ENCODE results near the gene NPC1L1.

NPC1L1 gene

DNA sequence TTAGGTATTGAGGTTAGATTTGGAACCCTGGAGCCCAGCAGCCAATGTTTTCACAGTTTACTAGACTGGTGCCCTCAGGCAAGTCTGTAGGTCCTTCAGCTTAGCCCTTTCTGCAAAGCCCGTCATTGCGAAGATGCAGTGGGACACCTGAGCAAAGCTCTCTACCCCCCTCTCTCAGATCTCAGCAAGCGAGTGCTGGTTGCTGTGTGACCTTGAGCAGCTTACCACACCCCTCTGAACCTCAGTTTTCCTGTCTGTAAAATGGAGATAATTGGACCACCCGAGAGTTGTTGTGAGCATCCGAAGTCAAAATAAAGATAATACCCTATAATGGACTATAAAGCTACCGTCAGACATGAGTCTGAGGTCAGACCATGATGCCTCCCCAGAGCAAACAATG, 3.7 kb downstream of the NPC1L1 start:
- no peak for DNase-seq

GRCh38 chr7:44536090-44536489, 5.0 kb downstream of the NPC1L1 start:
- no peak for DNase-seq

DNA sequence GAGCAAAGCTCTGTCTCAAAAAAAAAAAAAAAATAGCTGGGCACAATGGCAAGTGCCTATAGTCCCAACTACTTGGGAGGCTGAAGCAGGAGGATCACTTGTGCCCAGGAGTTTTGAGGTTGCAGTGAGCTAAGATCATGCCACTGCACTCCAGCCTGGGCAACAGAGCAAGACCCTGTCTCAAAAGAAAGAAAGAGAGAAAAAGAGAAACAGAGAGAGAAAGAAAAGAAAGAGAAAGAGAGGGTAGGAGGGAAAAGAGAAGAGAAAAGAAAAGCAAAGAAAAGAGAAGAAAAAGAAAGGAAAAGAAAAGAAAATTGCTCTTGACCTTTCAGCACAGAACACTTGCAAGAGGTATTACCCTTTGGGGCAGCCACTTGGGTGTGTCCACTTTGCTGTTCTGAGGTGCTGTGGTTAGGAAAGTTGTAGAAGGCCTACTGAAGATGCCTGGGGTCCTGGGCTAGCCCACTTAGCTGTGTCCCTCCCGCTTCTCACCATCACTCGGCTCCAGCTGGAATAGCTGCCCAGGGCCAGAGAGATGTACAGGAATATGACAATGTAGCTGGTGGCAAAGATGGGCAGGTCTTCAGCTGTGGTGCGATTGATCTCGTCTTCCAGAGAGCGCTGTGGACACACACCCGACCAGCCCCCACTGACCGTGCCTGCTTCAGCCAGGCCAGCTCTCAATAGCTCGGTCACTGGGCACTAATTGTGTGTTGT, 5.6 kb downstream of the NPC1L1 start:
- DNase-seq, result no peak

DNA sequence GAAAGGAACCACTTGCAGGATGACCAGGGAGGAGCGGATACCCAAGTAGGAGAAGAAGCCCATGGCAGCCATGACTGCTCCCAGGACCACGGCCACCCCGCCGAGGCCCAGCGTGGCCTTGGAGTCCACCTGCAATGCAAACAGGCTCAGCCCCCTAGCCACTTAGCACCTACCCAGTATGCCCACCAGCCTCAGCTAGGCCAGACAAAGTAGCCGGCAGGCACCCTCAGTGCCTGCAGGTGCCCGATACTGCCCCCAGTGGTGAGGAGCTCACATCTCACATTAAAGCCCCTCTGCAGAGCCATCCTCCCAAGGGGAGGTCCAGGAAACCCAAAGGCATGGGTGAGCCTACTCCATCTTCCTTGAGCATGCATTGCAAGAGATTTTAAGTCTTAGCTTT, 6.6 kb downstream of the NPC1L1 start:
- peak; percentile 79 for DNase-seq

DNA sequence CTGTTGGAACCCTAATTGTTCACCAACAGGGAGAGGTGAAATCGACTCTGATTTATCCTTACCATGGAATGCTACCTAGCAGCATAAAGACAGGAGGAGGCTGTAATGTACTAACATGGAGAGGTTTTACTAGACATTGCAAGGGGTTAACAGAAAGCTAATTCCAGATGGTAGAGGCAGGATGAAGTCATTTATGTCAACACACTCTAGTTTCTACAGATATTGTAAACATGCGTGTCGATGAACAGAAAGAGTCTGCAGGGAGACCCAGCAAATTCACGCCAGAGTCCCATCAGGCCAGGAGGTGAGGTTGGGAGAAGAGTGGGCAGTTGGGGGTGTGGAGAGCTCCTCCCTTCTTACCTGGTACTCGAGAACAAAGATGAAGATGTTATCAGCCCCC, 7.0 kb downstream of the NPC1L1 start:
- no peak for DNase-seq

DNA sequence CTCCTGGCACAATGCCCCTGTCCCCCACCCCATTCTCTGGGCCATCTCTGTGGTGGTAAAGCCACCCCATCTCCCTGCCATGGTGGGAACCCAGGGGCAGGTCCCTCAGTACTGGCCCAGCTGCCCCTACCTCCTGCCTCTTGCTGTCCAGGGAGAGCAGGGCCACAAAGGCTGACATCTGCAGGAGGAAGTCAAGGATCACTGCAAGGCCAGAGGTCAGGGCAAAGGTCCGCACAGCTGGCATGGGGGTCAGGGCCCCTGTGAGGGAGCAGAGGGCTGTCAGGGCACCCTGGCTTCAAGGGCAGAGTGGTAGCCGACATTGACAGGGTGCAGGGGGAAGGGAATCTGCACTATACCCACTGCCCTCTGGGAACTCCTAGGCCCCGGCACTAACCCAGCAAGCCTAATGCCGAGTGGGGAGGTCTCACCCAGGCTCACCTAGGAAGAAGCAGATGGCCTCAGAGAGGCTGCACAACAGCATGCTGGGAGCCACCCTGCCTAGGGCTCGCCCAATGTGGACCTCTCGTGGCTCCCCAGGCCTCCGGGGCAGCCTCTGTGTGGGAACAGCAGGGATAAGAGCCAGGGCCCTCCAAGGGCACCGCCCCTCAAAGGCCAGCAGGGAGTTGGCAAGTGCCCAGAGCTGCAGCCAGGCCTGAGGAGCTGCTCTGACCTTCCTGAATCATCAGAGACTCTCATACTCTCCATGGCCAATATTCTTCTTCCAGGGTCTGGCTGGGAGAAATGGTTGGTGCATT, 7.7 kb downstream of the NPC1L1 start:
- DNase-seq, result no peak

- DNase-seq, result no peak
These were observed 9.4 kb downstream of the NPC1L1 start for GRCh38 chr7:44531421-44532380.

DNA sequence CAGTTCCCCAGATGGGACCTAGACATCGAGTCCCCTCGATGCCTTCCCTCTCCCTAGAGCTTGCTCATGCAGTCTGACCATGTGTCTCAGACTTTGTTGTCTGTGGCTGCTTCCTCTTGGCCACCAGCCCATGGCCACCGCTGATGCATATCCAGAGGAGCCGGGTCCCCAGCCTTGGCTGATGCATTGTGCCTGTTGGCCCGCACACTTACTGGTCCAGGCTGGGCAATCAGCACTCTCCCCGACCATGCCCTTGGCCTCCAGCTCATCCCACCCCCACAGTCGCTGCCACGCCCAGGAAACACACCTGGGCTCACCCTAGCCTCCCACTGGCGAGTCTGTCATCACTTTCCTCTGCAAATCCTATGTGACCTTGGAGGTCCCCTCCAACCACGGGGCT, 10.1 kb downstream of the NPC1L1 start:
- peak; percentile 42 for DNase-seq

DNA sequence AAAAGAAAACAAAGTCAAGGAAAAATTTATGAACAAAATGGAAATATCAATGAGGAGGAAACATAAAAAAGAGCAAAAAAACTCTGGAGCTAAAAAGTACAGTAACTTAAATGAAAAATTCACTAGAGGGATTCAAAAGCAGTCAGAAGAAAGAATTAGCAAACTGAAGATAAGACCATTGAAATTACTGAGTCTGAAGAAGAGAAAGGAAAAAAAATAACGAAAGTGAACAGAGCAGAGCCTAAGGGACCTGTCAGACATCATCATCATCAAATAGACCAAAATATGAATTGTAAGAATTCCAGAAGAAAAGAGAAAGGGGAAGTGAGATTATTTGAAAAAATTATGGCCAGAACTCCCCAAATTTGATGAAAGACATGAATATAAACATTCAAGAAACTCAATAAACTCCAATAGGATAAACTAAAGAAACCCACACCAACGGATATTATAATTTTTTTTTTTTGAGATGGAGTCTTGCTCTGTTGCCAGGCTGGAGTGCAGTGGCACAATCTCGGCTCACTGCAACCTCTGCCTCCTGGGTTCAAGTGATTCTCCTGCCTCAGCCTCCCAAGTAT, 16.2 kb downstream of the NPC1L1 start:
- DNase-seq, result no peak

GRCh38 chr7:44522315-44522714, 18.8 kb downstream of the NPC1L1 start:
- no peak for DNase-seq

DNA sequence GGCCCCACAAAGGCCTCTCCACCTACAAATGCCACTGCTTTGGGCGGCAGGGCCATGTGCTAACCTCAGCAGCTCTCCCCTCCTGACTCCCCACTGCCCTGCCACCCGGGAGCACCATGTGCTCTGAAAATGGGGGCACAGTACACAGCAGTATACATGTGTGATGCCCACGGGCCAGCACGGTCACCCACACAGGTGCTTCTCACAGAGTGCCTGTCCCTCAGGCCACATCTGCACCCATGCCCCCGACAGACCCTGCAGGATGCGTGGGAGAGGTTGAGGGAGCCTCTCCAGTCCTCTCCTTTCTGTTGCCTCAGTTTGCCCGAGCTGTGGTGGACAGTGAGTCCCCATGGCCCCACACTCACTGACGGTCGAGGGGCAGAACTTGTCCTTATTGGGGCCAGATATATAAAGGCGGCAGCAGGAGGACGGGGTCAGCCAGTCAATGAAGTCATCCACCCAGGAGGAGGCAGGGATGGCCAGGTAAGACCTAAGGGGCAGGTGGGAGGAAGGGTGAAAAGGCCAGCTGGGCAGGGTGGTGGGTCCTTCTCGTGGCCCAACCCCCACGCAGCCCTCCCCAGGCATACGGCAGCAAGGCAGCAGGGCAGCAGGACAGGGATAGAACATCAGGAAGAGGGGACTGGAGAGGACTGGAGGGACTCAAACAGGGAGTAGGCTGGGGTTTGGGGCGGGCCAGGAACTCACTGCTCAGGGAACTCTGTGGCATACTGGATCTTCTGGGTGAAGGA, 19.6 kb downstream of the NPC1L1 start:
- no peak for DNase-seq

DNA sequence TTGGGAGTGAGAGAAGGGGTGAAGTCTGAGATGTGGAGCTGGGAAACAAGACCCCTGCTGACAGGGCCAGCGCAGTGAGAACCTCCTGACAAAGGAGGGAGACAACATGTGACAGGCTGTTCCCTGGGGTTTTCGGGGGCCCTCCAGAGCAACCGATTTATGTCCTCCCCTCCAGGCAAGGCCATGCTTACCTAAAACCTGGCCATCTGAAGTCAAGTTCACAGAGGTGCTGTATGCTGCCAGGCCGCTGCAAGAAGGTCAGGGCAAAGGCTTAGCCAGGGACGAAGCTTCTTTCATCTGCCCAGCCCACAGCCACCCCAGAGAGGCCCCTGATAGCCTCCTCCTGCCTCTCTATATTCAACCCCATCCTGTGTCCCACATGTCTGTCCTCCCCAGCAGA, 20.6 kb downstream of the NPC1L1 start:
- DNase-seq, result no peak

DNA sequence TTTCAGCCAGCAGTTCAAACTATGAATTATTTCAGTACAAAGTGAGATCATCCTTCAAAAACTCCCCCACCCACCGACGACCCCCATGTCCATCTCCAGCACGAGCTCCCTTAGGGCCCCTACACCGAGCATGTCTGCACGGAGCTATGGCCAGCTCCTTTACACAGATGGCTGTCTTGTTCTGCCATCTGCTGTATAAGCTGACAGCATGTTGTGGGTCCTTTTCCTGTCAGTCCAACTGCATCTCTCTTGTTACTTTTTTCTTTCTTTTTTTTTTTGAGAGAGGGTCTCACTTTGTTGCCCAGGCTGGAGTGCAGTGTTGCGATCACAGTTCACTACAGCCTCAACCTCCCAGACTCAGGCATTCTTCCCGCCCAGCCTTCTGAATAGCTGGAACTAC, 21.6 kb downstream of the NPC1L1 start:
- no peak for DNase-seq

DNA sequence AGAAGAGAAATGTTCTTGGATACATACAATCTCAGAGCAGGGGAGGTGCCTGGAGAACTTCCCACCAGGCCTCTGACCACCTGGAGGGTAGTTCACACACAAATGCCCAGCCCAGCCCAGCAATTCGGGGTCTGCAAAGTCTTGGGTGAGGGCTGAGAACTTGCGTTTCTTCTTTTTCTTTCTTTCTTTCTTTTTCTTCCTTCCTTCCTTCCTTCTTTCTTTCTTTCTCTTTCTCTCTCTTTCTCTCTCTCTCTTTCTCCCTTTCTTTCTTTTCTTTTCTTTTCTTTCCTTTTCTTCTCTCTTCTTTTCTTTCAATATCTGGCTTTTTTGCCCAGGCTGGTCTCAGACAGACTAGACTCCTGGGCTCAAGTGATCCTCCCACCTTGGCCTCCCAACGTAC, 22.4 kb downstream of the NPC1L1 start:
- DNase-seq, result no peak

DNA sequence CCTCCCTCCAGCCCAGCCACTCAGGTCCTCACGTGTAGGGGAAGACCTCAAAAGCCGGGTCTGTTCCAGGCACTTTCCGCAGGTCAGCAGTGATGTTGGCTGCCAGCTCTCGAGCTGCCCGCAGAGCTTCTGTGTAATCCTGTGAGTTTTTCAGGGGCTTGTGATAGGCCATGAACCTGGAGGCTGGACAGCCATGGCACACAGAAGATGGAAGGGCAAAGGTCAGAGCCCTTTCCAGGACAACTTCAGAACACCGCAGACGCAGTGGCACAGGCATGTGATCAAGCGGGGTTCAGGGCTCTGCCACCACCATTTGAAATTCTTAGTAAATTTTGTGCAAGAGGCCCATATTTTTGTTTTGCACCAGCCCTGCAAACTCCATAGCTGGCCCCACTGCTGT, 24.0 kb downstream of the NPC1L1 start:
- no peak for DNase-seq

DNA sequence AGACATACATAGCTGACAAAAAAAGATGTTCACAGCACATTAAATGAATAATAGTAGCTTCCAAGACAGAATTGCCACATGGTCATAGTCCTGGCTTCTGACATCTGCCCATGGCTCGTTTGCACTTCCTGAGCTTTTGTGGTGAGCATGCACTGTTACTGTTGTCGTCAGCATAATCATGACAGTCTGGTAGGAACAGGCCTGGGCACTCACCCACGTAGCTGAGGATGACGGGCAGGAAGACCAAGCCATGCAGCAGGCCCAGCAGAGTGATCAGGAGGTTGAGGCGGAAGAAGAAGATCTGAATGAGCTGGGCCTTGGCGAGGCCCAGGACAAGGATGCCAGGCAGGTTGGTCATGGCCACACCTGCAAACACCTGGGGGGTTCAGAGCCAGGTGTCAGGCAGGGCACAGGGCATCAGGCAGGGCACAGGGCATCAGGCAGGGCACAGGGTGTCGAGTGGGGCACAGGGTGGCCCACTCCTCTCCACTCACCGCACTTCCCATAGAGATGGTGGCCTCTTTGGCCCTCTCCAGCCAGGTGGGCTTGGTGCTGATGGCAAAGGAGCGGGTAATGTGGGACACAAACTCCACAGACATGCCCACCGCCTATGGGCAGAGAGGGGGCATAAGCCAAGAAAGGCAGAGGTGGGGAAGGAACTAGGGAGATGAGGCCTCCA, 25.4 kb downstream of the NPC1L1 start:
- DNase-seq, result no peak

DNA sequence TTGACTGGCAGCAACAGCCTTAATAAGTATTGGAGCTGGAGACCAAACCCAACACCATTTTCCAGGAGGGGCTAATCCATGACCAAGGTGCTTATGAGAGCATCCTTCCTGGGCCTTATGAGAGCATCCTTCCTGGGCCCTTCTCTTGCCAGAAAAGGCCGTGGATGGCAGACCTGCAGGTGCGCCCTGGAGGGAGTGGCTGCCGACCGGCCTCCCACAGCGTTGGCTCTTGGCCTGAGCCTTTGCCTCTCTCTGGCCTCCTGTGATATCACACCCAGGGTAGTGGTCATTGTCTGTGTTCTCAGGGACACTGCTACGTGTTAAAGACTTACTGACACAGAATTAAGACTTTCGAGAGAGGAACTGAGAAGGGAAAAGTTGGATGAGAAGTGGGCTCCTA, 28.4 kb downstream of the NPC1L1 start:
- no peak for DNase-seq

GRCh38 chr7:44511863-44512468, 29.2 kb downstream of the NPC1L1 start:
- no peak for DNase-seq

- no peak for DNase-seq
These were observed 29.9 kb downstream of the NPC1L1 start for GRCh38 chr7:44511236-44511635.

DNA sequence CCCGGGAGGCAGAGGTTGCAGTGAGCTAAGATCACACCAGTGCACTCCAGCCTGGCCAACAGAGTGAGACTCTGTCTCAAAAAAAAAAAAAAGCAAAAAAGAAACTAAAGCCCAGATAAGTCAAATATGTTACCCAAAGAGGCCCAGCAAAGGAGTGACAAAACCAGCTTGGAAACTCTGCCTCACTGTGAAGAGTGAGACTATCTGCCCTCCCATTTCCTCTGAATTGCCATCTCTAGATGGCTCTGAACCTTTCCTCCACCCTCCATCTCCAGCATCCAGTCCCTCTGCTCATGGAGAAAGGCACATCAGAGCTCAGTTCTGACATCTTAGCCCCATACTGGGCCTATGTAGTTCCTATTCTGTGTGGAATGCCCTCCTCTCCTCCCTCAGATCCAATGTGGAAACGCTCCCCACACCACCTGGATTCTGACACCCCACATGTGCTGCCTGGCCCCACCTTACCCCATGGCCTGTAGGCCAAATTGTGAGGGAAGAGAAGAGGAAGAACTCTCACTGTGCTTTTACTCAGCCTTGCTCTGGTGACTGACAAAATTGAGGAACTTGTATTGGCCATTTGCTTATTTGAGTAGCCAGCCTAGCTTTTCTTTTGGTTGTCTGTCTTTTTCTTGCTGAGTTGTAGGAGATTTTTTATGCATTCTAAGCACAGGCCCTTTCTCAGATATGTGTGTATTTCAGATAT, 32.7 kb downstream of the NPC1L1 start:
- no peak for DNase-seq

Data from activated CD8-positive, alpha-beta memory T cell treated with anti-CD3 and anti-CD28 coated beads, Interleukin-2, amount 50 U/mL, for 48 hours (primary cell).